Measurements from ENCODE around the gene SLC2A6.

The SLC2A6 gene

GRCh38 chr9:133429214-133429613 lies 49.7 kb downstream of the SLC2A6 start:
- DNase-seq (ENCODE audit: low read depth), result no peak
- in situ Hi-C loops (cut with HindIII; ENCODE audit: low sequenced_read_pairs), result no loop called here
- H3K4me3 ChIP-seq (ENCODE audit: low read depth, low read length), result no peak overlapping the region
- TF ChIP-seq, protein P1, sequence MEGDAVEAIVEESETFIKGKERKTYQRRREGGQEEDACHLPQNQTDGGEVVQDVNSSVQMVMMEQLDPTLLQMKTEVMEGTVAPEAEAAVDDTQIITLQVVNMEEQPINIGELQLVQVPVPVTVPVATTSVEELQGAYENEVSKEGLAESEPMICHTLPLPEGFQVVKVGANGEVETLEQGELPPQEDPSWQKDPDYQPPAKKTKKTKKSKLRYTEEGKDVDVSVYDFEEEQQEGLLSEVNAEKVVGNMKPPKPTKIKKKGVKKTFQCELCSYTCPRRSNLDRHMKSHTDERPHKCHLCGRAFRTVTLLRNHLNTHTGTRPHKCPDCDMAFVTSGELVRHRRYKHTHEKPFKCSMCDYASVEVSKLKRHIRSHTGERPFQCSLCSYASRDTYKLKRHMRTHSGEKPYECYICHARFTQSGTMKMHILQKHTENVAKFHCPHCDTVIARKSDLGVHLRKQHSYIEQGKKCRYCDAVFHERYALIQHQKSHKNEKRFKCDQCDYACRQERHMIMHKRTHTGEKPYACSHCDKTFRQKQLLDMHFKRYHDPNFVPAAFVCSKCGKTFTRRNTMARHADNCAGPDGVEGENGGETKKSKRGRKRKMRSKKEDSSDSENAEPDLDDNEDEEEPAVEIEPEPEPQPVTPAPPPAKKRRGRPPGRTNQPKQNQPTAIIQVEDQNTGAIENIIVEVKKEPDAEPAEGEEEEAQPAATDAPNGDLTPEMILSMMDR (IDR thresholded peaks at IDR 0.05; ENCODE audit: low read depth, low read length, missing control alignments), result no peak

DNA sequence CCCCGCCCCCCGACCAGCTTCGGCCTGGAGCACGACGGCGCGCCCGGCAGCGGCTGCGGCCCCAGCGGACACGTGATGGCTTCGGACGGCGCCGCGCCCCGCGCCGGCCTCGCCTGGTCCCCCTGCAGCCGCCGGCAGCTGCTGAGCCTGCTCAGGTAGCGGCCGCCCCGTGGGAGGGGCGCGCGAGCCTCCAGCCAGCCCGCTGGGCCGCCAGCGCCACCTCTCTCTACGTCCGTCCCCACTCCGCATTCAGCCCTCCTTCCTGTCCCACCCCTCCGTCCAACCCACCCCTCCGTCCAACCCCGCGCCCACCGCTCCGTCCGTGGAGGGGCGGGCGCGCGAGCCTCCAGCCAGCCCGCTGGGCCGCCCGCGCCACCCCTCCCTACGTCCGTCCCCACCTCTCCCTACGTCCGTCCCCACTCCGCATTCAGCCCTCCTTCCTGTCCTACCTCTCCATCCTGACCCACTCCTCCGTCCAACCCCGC lies 50.2 kb downstream of the SLC2A6 start:
- peak overlapping the region; percentile 24 for H3K4me3 ChIP-seq (ENCODE audit: low read depth, low read length)
- no peak for DNase-seq (ENCODE audit: low read depth)
- in situ Hi-C loops (cut with HindIII; ENCODE audit: low sequenced_read_pairs), result no loop called here
- TF ChIP-seq, protein P1 (IDR thresholded peaks at IDR 0.05; ENCODE audit: low read depth, low read length, missing control alignments), result no peak

- no peak overlapping the region for H3K4me3 ChIP-seq (ENCODE audit: low read depth, low read length)
- in situ Hi-C loops (cut with HindIII; ENCODE audit: low sequenced_read_pairs), result no loop called here
- TF ChIP-seq, protein P1 (IDR thresholded peaks at IDR 0.05; ENCODE audit: low read depth, low read length, missing control alignments), result no peak
- DNase-seq (ENCODE audit: low read depth), result no peak
Measured at GRCh38 chr9:133427658-133428348, 51.1 kb downstream of the SLC2A6 start.

DNA sequence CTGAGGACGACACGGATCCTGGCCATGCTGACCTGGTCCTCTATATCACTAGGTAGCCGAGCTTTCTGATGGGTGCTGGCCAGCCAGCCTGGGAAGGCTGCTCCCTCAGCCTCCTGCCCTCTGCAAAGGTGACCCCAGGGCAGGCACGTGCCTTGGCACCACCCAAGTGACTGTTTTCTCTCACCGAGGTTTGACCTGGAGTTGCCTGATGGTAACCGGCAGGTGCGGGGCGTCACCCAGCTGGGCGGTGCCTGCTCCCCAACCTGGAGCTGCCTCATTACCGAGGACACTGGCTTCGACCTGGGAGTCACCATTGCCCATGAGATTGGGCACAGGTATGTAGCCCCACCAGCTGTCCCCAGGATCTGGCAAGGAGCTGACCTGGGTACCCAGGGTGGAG lies 52.9 kb downstream of the SLC2A6 start:
- DNase-seq (ENCODE audit: low read depth), result no peak
- in situ Hi-C loops (cut with HindIII; ENCODE audit: low sequenced_read_pairs), result no loop called here
- TF ChIP-seq, protein P1 (IDR thresholded peaks at IDR 0.05; ENCODE audit: low read depth, low read length, missing control alignments), result no peak
- no peak overlapping the region for H3K4me3 ChIP-seq (ENCODE audit: low read depth, low read length)

DNA sequence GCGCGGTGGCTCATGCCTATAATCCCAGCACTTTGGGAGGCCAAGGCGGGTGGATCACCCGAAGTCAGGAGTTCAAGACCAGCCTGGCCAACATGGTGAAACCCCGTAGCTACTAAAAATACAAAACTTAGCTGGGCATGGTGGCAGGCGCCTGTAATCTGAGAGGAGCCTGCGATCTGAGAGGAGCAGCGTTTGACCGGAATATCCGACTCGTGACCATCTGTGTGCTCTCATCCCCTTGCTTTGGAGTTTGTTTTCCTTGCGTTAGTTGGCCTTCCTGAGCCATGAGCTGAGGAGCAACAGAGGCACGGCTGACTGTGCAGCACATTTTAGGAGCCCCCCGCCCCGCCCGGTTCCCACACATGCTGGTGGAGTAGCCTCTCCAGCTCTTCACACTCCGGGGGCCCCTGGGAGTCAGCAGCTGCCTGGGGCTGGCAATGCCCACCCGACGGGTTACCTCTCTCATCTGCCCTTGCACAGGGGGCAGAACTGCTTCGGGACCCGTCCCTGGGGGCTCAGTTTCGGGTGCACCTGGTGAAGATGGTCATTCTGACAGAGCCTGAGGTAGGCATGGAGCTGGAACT lies 53.8 kb downstream of the SLC2A6 start:
- in situ Hi-C loops (cut with HindIII; ENCODE audit: low sequenced_read_pairs), result no loop called here
- no peak overlapping the region for H3K4me3 ChIP-seq (ENCODE audit: low read depth, low read length)
- TF ChIP-seq, protein P1 (IDR thresholded peaks at IDR 0.05; ENCODE audit: low read depth, low read length, missing control alignments), result no peak
- no peak for DNase-seq (ENCODE audit: low read depth)

DNA sequence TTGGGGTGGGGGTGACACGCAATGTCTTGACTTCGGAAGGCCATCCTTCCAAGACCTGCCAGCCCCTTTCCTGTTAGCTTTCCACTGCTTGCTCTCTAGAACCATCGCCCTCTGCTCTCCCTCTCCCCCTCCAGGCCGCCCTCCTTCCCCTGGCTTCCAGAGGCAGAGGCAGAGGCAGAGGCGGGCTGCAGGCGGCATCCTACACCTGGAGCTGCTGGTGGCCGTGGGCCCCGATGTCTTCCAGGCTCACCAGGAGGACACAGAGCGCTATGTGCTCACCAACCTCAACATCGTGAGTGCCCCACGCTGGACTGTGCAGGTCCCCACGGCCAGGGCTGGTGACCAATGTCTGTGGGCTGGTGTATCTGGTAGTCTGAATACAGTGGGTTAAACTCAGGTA lies 54.7 kb downstream of the SLC2A6 start:
- H3K4me3 ChIP-seq (ENCODE audit: low read depth, low read length), result no peak overlapping the region
- TF ChIP-seq, protein P1 (IDR thresholded peaks at IDR 0.05; ENCODE audit: low read depth, low read length, missing control alignments), result no peak
- DNase-seq (ENCODE audit: low read depth), result no peak
- in situ Hi-C loops (cut with HindIII; ENCODE audit: low sequenced_read_pairs), result no loop called here

Measured in astrocyte of the cerebellum (primary cell).